ENCODE measurements around the gene EPHA3. TPM values are rescaled to one million over a fixed set of nuclear protein-coding genes. Genes with fewer than 3 reads are reported as not detected.

Gene EPHA3
- total RNA-seq, 4 donors from 2014 or later, result 13.1 to 25.8 (median 21.2) TPM

GRCh38 chr3:89474333-89475130 is 367.1 kb downstream of the EPHA3 start:
- Histone ChIP-seq H3K27me3 (no peaks in the 10 kb centered on the region), H3K27ac (replicated peaks in 1 of 4) (no peak overlapping the region), H3K4me1 (no peaks in the 10 kb centered on the region), H3K36me3 (no peaks in the 10 kb centered on the region), H3K4me3 (no peak overlapping the region), H3K9me3 (no peaks in the 10 kb centered on the region)
- intact Hi-C loops (cut with DNase I), result no loop called here
- TF ChIP-seq EP300 (IDR thresholded peaks at IDR 0.05), result no peak
- no peak for TF ChIP-seq POLR2AphosphoS5 (IDR thresholded peaks at IDR 0.05)
- no peak for TF ChIP-seq POLR2A (IDR thresholded peaks at IDR 0.05; ENCODE audit: low read depth)
- no peak for TF ChIP-seq CTCF (IDR thresholded peaks at IDR 0.05)
- no peak for DNase-seq (ENCODE audit: extremely low spot score)
- 56% methylated on average over 4 of the region's 4 CpGs for WGBS

- TF ChIP-seq CTCF (IDR thresholded peaks at IDR 0.05) (no peak), EP300 (IDR thresholded peaks at IDR 0.05) (no peak), POLR2A (IDR thresholded peaks at IDR 0.05; ENCODE audit: low read depth) (no peak), POLR2AphosphoS5 (IDR thresholded peaks at IDR 0.05) (no peak)
These were observed 381.6 kb downstream of the EPHA3 start for GRCh38 chr3:89488800-89489580.

GRCh38 chr3:89490129-89490528 is 382.7 kb downstream of the EPHA3 start:
- no peak for DNase-seq (ENCODE audit: extremely low spot score)
- WGBS, result 93% methylated on average over 4 of the region's 4 CpGs
- intact Hi-C loops (cut with DNase I), result no loop called here
- no peaks in the 10 kb centered on the region for H3K4me1 ChIP-seq
- no peak overlapping the region for H3K27ac ChIP-seq (replicated peaks in 1 of 4)
- no peaks in the 10 kb centered on the region for H3K9me3 ChIP-seq
- H3K36me3 ChIP-seq, result no peaks in the 10 kb centered on the region
- H3K27me3 ChIP-seq, result no peaks in the 10 kb centered on the region
- TF ChIP-seq CTCF (IDR thresholded peaks at IDR 0.05) (no peak), EP300 (IDR thresholded peaks at IDR 0.05) (no peak), POLR2A (IDR thresholded peaks at IDR 0.05; ENCODE audit: low read depth) (no peak), POLR2AphosphoS5 (IDR thresholded peaks at IDR 0.05) (no peak)
- H3K4me3 ChIP-seq, result no peak overlapping the region

More at GRCh38 chr3:89488800-89489580, 381.6 kb downstream of the EPHA3 start:
- no peaks in the 10 kb centered on the region for H3K36me3 ChIP-seq
- WGBS, result 78% methylated on average over 4 of the region's 4 CpGs
- intact Hi-C loops (cut with DNase I), result no loop called here
- no peak overlapping the region for H3K27ac ChIP-seq (replicated peaks in 1 of 4)
- no peak overlapping the region for H3K4me3 ChIP-seq
- no peaks in the 10 kb centered on the region for H3K4me1 ChIP-seq
- no peaks in the 10 kb centered on the region for H3K27me3 ChIP-seq
- no peak for DNase-seq (ENCODE audit: extremely low spot score)
- H3K9me3 ChIP-seq, result no peaks in the 10 kb centered on the region

- intact Hi-C loops (cut with DNase I), result no loop called here
- WGBS, result 80% methylated on average over 4 of the region's 4 CpGs
These were observed 387.3 kb downstream of the EPHA3 start for GRCh38 chr3:89494734-89495133.

More at GRCh38 chr3:89494734-89495133, 387.3 kb downstream of the EPHA3 start:
- no peak overlapping the region for H3K4me3 ChIP-seq
- H3K9me3 ChIP-seq, result no peaks in the 10 kb centered on the region
- TF ChIP-seq POLR2AphosphoS5 (IDR thresholded peaks at IDR 0.05), result no peak
- TF ChIP-seq POLR2A (IDR thresholded peaks at IDR 0.05; ENCODE audit: low read depth), result no peak
- no peak for TF ChIP-seq EP300 (IDR thresholded peaks at IDR 0.05)
- no peak for TF ChIP-seq CTCF (IDR thresholded peaks at IDR 0.05)
- no peaks in the 10 kb centered on the region for H3K4me1 ChIP-seq
- no peaks in the 10 kb centered on the region for H3K36me3 ChIP-seq
- no peak overlapping the region for H3K27ac ChIP-seq (replicated peaks in 1 of 4)
- DNase-seq (ENCODE audit: extremely low spot score), result no peak
- no peaks in the 10 kb centered on the region for H3K27me3 ChIP-seq
